Astrocyte of the hippocampus (primary cell): ENCODE results near the gene CCDC66.
"Not testable (repeated sequence)": the region's sequence is repeated elsewhere in the genome, so short reads cannot be mapped to it uniquely, and the experiment has no call there.

Experiments
- DNase-seq: peaks from one replicate; pipeline ENCODE4 v3.0.0; 2011; ENCODE audit warnings: low read depth, low spot score

CCDC66 gene

DNA sequence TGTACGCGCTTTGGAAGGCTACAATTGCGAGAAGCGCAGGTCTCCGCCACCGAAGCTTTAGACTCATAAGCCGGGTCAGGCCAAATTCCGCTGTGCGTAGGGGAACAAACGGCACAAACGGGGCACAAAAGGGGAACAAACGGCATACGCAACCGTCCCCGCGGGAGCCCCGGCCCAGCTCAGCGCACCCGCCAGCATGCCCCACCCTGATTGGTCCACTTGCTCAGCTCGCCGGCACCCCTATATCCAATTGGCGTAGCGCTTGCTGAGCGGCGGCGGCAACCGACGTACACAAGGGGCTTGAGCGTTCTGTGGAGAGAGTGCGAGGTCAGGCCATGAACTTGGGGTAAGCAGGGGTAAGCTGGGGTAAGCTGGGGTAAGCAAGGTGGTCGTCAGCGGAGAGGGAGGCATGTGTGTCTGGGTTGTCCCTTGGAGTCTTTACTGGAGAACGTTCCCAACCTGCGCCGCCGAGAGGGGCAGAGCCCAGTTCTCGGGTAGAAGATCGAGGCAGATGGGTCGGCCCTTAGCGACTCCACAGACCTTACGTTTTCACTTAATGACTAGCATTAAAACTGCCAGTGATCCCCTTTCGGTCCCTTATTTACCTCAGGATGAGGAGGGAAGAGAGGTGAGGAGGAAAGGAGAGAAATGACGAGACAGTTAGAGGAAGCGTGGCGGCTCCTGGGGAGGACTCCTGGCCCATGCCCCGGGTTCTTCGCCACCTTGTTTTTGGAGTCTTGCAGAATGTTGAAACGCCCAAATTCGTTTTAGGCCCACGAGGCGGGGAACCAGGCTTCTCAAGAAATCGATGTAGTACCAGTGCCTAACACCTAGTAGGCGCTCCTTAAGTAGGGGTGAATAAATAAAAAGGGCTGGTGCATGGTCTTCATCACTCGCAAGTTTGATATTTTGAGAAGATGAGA, at the start of gene CCDC66:
CCDC66 (plus strand) TSS at position 268 of the 923 bp plus-strand sequence; CDS start at position 336, 68 bp downstream.
- DNase-seq: peak; percentile 97

DNA sequence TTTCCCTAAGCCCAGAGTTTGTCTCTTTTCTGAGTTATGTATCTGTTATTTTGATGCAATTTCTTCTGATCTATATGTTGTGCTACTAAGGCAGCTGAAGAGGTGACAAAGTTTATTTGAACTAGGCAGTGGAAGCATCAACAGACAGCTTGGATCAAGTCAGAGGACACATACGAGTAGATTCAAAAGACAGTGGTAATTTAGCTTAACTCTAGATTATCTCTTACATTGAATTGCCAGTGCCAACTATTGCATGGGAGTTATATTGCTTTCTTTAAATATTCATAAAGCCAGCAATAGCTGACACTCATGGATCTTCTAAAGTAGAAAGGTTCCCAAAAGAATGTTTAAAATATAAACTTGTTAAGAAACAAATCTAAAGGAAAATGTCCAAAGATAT, 37.3 kb upstream of the CCDC66 start:
- DNase-seq: no peak

DNA sequence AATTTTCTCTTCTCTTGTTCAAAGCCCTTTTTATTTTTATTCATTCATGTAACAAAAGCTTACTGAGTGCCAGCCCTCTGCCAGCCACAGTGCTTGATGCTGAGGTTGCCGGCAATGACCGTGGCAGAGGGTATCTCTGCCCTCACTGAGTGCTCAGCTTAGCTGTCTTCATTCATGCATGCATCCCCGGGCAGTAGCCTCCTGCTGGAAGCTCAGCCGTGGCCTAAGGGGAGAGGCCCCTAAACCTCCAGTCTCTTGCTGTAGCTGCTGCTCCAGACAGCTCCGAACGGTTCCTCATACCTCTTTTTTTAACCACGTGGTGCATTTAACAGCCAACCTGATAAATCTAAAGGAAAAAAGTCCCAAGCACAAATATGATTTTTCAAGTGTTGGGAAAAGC, 34.6 kb upstream of the CCDC66 start:
- no peak for DNase-seq

DNA sequence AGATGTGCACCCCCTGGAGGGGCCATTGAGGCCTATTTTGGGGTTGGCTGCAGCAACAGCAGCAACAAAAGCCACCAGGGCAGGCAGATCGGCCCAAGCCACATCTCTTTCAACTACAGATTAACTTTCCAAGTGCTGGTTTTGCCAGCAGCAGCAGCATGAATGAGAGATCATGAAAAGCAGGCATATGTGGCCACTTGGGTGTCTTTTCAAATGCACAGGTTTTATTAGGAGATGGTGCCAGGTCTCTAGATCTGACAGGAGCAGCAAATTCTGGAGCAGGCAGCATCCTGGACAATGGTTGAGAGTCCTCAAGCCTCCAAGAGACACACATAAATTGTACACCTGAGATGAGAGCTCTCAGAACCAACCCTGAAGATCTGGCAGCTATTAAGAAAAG, 31.7 kb upstream of the CCDC66 start:
- DNase-seq: no peak

DNA sequence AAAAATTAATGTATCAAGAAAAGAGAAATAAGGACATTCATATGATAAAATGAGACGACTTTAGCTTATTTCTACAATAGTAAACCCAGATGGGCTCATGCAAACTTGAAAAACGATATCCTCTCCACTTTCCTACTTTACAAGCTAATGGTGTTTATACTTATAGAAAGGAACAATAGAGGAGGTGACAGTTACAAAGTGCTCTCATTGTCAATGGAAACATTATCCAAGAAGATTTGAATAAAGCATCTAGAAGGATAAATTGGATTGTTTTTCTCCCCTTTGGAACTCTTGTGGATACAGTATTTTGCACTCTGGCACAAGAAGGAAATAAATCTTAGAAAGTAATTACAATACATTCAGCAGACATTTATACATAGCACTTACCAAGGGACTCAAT, 20.2 kb upstream of the CCDC66 start:
- DNase-seq: no peak

DNA sequence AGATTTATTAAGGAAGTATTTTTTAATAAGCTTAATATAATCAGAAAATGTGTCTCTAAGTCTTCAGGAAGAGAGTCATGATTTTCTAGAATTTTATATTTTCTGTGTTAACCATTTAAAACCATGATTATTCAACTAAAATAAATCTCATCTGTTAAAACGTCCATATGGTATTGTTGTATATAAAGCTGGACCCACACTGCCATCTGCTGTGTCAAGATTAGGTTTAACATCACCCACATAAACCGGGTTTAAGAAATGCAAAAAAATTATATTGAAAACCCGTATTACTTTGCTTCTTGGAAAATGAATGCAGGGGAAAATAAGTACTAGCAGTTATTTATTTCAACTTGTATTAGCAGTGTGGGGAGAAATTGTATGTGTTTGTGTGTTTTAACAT, 9.5 kb upstream of the CCDC66 start:
- DNase-seq: peak; percentile 11

DNA sequence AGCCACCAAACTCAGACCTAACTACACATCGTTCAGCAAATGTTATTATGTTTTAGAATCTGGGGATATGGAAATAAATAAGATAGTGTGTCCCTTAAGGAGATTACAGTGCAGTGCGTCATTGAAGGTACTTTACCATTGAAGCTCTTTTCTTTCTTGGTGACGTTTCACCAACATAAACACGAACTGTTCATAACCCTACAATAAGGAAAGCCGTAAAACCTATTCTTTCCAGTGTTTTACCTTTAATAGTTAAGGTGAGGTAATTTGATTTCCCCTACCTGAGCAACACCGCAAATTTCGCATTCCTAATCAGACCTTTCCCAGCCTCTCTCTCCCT, 826 bp downstream of the CCDC66 start:
- no peak for DNase-seq

DNA sequence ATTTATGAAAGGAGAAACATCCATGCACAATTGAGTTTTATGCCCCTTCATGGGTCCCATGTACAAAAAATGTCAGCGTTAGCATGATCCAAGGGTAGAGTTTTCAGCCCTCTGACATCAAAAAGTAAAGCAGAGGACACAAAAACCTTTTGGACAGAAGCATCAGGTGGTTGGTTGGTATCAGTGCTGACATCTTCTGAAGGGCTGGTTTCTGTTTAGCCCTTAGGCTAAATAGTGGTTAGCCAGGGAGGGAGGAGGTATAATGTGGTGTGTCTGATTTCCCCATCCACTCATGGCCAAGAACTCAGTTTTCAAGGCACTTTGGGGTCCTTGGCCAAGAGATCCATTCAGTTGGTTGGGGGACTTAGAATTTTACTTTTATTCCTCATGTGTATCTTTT, 16.5 kb downstream of the CCDC66 start:
- no peak for DNase-seq

DNA sequence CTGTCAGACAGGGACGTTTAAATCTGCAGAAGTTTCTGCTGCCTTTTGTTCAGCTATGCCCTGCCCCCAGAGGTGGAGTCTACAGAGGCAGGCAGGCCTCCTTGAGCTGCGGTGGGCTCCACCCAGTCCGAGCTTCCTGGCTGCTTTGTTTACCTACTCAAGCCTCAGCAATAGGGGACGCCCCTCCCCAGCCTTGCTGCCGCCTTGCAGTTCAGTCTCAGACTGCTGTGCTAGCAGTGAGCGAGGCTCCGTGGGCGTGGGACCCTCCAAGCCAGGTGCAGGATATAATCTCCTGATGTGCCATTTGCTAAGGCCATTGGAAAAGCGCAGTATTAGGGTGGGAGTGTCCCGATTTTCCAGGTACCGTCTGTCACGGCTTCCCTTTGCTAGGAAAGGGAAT, 25.0 kb downstream of the CCDC66 start:
- DNase-seq: not testable (repeated sequence)

DNA sequence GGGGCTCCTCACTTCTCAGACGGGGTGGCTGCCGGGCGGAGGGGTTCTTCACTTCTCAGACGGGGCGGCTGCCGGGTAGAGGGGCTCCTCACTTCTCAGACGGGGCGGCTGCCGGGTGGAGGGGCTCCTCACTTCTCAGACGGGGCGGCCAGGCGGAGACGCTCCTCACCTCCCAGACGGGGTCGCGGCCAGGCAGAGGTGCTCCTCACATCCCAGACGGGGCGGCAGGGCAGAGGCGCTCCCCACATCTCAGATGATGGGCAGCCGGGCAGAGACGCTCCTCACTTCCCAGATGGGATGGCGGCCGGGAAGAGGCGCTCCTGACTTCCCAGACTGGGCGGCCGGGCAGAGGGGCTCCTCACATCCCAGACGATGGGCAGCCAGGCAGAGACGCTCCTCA, 27.3 kb downstream of the CCDC66 start:
- not testable (repeated sequence) for DNase-seq

DNA sequence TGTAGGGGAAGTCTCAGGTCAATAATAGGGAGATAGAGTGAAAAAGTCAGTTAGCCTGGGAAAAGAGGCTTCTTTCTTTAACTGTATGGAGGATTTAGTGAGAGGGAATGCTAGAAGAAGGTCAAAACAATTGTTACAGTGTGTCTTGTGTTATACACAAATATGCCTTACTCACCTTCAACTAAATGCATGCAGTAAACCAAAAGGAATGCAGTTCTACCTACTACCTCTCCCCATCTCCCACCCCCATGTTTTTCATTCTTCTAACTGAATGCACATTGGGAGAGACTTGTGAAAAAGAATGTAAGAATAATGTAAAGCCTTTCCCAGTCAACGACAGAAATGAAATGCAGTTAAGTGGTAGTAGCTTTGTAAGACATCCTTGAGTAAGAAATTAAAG, 33.8 kb downstream of the CCDC66 start:
- DNase-seq: peak; percentile 57

DNA sequence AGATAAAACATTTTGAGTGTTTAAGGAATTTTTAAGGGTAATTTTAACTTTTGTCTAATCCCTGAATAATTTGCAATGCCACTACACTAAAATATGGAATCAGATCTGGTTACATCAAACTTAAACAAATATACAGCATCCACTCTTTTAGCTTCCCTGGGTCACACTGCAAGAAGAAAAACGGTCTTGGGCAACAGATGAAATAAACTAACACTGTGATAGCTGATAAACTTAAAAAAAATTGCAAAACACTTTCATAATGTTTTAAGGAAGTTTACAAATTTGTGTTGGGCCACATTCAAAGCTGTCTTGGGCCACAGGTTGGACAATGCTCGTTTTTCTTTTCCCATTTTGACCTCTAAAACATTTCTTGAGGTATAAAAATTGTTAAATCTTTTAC, 34.3 kb downstream of the CCDC66 start:
- no peak for DNase-seq

DNA sequence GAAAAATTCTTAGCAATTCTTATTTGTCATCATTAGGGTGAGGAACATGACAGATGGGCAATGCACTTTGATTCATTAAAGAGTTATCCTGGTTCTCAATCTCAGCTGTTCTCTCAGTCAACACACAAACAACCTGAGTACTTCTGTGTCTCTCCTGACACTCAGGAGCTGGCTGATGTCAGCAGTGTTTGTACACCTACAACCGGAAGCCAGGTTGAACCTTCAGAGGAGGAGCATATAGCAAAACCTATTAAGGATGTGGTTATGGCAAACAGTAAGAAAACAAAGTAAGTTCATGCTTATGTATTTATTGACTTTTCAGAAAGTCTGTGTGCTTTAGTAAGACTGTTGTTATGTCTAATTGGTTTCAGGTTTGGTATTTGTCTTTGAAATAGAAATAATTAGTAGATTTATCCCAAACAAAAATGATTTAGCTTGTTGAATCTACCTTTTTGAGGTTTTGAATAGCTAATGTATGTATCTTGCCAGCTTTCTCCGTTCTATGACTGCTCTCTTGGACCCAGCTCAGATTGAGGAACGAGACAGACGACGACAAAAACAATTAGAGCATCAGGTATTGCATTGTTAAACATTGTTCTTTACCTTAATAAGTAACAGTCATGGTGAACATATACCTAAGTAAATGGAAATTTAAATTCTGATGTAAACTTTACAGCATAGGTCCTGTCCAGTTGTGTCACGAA, 36.6 kb downstream of the CCDC66 start:
- DNase-seq: no peak

DNA sequence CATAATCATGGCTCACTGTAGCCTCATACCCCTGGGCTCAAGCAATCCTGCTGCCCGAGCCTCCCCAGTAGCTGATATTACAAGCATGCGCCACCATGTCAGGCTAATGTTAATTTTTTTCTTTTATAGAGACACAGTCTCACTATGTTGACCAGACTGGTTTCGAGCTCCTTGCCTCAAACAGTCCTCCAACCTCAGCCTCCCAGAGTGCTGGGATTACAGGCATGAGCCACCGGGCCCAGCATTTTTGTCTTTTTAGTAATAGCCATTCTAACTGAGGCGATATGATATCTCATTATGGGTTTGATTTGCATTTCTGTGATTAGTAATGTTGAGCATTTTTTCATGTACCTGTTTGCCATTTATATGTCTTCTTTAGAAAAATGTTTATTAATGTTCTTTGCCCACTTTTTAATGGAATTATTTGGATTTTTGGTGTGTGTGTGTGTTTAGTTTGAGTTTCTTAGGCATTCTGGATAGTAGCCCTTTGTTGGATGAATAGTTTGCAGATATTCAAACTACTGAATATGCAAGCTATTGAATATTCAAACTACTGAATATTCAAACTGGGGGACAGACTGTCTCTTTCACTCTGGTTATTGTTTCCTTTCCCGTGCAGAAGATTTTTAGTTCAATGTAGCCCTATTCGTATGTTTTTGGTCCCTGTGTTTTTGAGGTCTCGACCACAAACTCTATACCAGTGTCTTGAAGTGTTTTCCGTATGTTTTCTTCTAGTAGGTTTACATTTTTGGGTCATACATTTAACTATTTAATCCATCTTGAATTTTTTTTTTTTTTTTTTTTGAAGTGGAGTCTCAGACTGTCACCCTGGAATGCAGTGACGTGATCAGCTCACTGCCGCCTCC, 39.2 kb downstream of the CCDC66 start:
- DNase-seq: no peak

DNA sequence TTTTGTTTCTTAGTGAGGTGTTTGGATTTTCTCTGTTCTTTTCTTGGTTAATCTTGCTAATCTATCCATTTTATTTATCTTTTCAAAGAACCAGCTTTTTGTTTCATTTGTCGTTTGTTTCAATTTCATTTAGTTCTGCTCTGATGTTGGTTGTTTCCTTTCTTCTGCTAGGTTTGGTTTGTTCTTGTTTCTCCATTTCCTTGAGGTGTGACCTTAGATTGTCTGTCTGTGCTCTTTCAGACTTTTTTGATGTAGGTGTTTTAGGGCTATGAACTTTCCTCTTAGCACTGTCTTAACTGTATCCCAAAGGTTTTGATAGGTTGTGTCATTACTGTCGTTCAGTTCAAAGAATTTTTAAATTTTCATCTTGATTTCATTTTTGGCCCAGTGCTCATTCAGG, 51.5 kb downstream of the CCDC66 start:
- not testable (repeated sequence) for DNase-seq

DNA sequence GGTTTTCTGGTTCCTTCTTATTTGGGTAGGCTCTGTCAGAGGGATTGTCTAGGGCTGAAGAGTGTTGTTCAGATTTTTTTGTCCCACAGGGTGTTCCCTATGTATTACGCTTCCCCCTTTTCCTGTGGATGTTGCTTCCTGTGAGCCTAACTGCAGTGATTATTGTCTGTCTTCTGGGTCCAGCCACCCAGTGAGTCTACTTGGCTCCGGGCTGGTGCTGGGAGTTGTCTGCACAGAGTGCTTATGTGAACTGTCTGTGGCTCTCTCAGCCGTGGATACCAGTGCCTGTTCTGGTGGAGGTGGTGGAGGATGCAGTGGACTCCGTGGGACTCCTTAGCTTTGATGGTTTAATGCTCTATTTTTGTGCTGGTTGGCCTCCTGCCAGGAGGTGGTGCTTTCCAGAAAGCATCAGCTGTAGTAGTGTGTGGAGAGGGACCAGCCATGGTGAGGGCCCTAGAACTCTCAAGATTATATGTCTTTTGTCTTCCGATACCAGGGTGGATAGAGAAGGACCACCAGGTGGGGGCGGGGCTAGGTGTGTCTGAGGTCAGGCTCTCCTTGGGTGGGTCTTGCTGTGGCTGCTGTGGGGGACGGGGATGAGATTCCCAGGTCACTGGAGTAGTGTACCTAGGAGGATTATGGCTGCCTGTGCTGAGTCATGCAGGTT, 53.8 kb downstream of the CCDC66 start:
- DNase-seq: no peak

DNA sequence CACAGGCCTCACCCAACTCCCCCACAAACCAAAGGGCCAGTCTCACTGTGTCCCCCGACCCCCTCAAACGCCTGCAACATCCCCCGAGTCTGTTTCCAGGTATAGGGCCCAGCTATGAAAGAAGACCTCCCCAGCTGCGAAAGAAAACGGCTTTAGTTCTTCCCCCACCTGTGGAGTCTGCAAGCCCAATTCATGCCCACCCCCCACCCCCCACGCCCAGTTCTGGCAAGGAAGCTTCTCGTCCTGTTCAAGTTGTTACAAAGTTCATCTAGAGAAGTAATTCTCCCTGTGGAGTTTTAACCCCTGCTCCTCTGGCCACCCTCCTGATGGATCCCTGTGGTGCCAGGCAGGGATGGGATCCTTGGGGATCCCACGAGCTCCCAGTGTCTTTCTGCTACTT, 54.4 kb downstream of the CCDC66 start:
- DNase-seq: no peak

DNA sequence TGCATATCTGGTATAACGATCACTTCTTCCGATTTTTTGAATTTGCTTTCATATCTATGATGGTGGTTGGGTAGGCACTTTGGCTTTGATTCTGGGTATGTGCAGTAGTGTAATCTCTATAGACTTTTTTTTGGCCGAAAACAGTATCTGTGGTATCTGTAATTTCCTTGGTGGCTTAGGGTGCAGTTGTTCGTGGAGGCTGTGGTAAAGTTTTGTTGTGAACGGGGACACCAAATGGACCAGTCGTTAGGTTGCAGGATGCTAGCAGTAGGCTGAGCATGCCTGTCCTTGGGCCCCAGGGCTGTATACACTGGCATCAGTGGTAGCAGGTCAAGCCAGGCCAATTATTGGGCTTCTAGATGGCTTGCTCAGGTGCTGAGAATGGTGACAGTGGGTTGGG, 55.2 kb downstream of the CCDC66 start:
- no peak for DNase-seq

DNA sequence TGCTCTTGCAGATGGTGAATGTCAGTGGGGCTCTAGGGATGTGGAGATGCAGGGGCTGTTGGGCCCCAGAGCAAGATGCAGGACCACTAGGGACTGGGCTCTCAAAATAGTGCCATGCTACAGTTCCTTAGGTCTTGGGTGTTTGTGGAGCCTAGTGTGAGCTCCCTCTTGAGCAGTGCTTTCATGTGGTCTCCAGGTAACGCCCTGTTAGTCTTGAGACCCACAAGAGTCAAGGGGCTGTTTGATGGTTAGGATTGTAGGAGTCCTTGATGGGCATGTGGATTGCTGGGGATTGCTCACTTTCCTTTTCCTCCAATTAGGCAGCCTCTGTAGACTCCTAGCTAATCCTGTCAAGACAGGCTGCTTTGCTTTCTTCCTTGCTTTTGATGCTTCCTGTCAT, 56.0 kb downstream of the CCDC66 start:
- DNase-seq: no peak

DNA sequence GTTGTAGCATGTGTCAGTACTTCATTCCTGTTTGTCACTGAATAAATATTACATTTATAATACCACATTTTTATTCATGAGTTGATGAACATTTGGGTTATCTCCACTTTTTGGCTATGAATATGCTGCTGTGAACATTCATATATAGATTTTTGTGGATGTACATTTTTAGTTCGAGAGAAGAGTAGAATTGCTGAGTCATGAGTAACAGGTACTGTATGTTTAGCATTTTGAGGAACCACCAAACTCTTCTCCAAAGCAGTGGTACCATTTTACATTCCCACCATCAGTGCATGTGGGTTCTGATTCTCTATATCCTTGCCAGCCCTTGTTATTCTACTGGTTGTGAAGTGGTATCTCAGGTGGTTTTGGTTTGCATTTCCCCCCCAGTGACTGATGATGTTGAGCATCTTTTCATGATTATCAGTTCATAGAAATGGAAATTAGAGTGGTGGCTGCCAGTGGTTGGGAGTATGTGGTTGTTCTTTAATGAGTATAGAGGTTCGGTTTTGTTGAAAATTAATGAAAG, 59.6 kb downstream of the CCDC66 start:
- no peak for DNase-seq

DNA sequence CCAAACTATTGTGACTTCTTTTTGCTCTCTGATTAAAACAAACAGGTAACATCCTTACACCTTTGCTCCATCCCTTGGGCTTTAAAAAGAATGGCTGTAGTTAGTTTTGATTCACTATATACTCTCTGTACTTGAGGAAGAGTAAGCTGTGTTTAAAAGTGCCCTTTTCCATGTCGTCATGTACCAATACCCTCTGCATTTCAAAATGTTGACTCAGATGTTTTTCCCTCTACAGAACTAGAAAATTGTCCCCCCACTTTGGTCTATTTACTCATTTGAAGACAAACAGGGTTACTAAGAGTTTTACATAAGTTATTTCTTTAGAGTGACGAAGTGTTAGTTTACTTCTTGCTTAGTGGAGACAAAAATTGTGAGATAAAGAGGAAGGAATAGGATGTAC, 63.4 kb downstream of the CCDC66 start:
- peak; percentile 10 for DNase-seq
